B cell (primary cell): Measurements from ENCODE around the gene STARD10.

Experiments used
- EZH2 ChIP-seq: IDR thresholded peaks from 2 replicates; pipeline ENCODE4 v1.6.1; 2012; ENCODE audit warnings: borderline replicate concordance, low read depth, mild to moderate bottlenecking, moderate library complexity, low read length; ENCODE audit not compliant: insufficient read depth, poor library complexity, severe bottlenecking
- TF ChIP-seq, protein P1 (sequence below): fragments of 200-600 bp; IDR thresholded peaks from one replicate; pipeline ENCODE4 v1.8.0; 2022; ENCODE audit warnings: antibody characterized with exemption, mild to moderate bottlenecking

DNA sequence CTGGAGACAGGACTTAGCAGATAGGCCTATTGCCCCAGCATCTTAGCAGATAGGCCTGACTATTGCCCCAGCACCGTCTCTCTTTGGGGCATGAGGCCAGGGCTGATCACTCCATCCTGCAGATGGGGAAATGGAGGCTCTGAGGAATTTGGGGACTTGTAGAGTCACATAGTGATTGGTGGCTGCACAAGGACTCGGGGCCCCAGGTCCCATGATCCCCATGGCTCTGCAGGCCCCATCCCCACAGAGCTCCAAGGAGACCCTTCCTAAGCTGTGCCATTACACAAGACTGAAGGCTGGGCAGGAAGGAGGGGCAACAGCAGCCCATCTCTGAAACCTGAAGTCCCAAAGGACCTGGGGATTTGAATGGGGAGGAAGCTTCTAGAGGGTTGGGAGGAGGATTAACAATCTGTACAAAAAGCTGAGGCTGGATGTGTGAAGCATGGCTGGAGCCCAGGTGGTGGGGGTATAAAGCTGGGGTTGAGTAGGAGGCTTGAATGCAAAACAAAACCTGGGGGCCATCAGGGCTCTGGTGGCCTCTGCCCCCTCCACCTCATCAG, 43.2 kb downstream of the STARD10 start:
- TF ChIP-seq, protein P1, sequence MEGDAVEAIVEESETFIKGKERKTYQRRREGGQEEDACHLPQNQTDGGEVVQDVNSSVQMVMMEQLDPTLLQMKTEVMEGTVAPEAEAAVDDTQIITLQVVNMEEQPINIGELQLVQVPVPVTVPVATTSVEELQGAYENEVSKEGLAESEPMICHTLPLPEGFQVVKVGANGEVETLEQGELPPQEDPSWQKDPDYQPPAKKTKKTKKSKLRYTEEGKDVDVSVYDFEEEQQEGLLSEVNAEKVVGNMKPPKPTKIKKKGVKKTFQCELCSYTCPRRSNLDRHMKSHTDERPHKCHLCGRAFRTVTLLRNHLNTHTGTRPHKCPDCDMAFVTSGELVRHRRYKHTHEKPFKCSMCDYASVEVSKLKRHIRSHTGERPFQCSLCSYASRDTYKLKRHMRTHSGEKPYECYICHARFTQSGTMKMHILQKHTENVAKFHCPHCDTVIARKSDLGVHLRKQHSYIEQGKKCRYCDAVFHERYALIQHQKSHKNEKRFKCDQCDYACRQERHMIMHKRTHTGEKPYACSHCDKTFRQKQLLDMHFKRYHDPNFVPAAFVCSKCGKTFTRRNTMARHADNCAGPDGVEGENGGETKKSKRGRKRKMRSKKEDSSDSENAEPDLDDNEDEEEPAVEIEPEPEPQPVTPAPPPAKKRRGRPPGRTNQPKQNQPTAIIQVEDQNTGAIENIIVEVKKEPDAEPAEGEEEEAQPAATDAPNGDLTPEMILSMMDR, result no peak
- no peak for TF ChIP-seq EZH2
